Measurements from ENCODE around the gene ZNF14. TPM values are rescaled to one million over a fixed set of nuclear protein-coding genes. Genes with fewer than 3 reads are reported as not detected.
"Not testable (repeated sequence)": the region's sequence is repeated elsewhere in the genome, so short reads cannot be mapped to it uniquely, and the experiment has no call there.

ZNF14 gene
- polyA plus RNA-seq, 1 donor from 2014 or later, result 7.2 TPM

DNA sequence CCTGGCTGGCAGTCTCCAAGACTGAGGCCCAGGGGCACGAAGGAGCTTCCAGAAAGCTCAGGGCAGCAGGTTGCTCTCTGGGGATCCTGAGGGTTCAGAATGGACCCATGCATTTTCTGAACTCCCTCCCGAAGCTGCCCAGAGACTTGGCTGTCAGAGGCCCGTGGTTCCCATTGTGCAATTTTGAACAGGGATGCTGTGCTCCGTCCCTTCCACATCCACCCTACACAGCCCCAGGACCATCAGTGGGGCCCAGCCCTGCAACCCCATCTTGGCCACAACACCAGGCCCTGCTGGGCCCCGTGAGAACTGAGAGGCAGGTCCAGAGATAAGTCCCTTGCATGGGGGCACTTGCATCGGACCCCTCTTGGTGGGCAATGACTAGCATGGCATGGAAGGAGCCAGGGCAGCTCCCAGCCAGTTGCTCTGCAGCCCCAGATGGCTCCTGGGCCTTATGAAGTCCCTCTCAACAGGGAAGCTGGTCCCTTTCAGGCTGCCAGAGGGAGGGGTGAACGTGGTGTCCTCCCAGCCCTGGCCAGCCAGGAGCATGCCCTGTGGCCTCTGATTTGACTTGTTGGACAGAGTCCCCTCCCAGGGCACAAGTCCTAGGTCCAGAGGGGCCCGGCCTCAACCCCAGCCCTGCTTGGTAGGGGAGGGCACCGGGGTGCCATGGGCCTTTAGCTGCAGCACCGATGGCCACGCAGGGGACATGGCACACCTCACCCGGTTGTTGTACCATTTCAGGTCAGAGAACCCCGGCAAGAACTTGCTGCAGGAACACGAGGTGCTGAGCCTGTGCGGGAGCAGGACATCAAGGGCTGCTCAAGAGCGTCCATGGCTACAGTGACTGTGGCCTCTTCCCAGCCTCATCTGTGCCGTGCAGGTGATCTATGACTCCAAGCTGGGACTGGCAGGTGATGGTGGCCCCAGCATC, 17.3 kb upstream of the ZNF14 start:
- Mint-ChIP-seq H3K27me3 (no peaks in the 10 kb centered on the region), H3K9me3 (no peaks in the 10 kb centered on the region), H3K36me3 (peaks cover 2% of the 10 kb centered on the region), H3K4me1 (no peaks in the 10 kb centered on the region), H3K4me3 (no peak overlapping the region), H3K27ac (no peak overlapping the region)

DNA sequence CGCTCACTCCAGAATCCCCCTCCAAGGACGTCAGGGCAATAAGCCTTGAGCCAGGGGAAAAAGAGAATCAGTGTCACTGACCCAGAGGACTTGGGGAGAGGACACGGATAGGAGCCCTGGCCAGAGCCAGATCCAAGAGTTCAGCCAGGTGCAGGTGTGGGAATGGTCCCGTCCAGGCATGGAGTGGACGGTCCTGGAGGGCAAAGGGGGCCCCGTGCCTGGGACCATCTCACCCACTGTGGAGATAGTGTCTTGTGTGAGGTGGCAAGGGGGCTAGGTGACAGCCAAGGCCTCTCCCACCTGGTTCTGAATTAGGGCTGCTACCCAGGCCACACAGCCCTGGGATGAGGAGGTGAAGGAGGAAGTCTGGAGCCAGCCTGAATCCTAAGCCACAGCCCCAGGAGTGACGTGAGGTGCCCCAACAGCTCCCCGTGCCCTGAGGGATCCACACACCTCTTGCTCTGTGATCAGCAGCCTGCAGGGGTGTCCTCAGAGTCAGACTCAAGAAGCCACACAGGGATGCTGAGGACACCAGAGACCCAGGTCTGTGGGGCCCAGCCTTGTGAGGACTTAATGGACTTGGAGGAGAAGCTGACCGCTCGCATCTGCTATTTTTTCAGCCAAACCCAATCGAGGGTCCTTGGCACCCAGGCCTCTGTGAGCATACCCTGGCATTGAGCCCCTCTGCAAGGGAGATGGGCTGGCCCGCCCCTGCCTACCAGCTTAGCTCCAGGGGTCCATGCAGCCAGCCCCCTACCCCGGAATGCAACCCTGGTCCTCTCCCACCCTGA, 16.4 kb upstream of the ZNF14 start:
- H3K36me3 Mint-ChIP-seq, result peaks cover 2% of the 10 kb centered on the region
- no peaks in the 10 kb centered on the region for H3K9me3 Mint-ChIP-seq
- no peaks in the 10 kb centered on the region for H3K4me1 Mint-ChIP-seq
- peak overlapping the region in 1 of 3 donors; percentile 94 for H3K27ac Mint-ChIP-seq
- peak overlapping the region in 1 of 4 donors; percentile 75 for H3K4me3 Mint-ChIP-seq
- H3K27me3 Mint-ChIP-seq, result peaks cover 2% of the 10 kb centered on the region

DNA sequence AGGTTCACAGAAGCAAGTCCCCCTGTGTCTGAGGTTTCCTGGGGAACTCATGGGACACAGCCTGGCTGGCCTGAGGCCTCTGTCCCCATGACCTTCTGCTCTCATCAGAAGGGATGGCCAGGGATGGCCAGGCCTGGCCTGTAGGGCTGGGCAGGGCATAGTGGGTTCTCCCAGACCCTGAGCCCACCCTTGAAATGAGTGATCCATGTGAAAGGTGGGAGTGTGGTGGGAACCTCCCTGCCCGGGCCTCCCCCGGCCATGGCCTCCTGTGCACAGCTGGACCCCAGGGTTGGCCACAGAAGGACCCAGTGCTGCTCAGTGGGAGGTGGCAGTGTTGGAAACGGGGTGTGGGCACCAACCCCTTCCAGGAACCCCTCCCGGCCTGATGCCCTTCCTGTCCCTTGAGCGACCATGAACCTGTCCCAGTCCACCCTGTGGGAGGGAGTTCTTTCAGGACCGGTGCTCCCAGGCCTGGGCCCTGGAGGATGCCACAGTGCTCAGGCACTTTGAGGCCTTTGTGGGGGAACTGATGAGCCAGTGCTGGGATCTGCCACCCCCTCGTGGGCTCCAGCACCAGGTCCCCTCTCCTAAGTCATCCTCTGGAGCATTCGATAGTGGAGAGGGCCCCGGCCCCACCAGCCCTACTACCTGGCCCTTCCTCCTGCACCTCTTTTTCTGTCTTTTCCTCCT, 15.5 kb upstream of the ZNF14 start:
- no peaks in the 10 kb centered on the region for H3K9me3 Mint-ChIP-seq
- peak overlapping the region in 1 of 3 donors; percentile 94 for H3K27ac Mint-ChIP-seq
- H3K36me3 Mint-ChIP-seq, result peaks cover 2% of the 10 kb centered on the region
- H3K4me1 Mint-ChIP-seq, result no peaks in the 10 kb centered on the region
- no peak overlapping the region for H3K4me3 Mint-ChIP-seq
- H3K27me3 Mint-ChIP-seq, result peaks cover 2% of the 10 kb centered on the region

DNA sequence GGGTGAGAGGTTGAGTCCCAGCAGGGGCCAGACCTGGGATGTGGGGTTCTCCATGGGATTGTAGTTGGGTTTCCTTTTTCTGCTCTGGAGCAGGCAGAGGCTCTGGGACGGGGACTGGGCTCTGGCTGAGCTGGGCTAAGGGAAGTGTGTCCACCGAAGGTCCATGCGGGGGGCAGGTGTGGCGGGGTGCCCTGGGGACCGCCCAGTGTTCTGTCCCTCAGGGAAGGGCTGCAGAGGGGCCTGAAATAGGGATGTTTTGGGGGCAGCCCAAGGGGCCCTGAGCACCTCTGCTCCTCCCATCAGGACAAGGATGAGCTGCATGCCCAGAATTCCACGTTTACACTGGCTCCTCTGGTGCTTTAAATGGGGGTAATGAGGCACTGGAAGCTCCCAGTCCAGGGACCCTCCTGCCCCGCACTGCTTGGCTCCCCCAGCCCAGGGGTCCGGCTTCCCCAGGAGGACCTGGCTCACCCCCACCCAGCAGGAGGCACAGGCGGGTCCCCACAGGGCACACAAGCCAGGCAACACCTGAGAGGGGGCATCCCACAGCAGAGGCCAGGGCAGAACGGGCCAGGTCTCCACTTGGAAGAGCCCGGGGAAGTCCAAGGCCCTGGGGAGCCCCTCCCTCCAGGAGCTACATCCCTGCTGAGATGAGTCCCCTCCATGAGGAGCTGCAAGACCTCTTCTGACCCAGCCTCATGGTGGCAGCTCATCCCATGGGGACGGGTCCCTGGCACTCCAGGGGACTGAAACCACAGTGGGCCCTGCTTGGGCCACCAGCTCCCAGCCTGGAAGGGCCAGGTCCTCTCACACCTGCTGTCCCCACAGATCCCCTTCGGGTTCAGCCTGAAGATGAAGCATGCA, 14.7 kb upstream of the ZNF14 start:
- Mint-ChIP-seq H3K36me3 (peaks cover 2% of the 10 kb centered on the region), H3K27ac (no peak overlapping the region), H3K4me1 (no peaks in the 10 kb centered on the region), H3K9me3 (no peaks in the 10 kb centered on the region), H3K4me3 (no peak overlapping the region), H3K27me3 (peaks cover 2% of the 10 kb centered on the region)

DNA sequence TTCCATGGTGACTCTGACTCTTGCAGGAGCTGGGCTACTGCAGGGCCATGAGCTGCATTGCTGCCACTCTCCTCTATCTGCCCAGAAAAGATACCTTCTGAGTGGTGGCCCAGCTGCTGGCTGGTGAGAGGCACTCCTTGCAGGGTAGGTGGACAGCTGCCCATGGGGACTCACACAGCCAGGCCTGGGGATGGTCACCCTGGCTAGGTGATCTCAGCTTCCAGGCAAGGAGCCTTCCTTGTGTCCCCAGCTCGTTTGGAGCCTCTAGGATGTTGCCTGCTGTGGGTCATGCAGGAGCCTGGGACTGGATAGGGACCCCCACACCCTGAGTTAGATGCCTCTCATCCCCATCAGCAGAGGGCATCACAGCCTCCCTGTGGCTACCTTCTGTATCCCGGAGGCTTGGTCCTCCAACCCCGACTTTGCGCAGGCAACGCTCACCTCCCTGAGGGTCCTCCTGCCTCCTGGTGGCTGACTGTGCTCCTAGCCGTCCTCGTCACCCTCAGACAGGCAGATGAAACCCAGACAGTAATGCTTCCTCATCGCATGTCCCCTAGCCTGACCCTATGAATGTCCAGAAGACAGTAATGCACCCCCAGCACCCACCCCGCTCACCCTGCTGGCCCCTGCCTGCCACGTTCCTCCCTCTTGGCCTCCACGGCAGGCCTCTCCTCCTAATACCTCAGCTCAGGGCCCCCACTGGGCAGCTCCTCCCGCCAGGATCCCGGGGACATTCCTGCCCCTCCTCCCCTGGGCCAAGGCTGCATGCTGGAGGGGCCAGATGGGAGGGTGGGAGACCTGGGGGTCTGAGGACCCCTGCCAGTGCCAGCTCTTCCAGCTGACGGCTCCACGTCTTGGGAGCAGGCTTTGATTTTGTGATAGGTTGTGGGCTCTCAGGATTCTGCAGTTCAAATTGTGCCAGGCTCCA, 13.6 kb upstream of the ZNF14 start:
- Mint-ChIP-seq H3K27ac (no peak overlapping the region), H3K27me3 (peaks cover 2% of the 10 kb centered on the region), H3K4me1 (no peaks in the 10 kb centered on the region), H3K4me3 (no peak overlapping the region), H3K9me3 (no peaks in the 10 kb centered on the region), H3K36me3 (no peaks in the 10 kb centered on the region)

DNA sequence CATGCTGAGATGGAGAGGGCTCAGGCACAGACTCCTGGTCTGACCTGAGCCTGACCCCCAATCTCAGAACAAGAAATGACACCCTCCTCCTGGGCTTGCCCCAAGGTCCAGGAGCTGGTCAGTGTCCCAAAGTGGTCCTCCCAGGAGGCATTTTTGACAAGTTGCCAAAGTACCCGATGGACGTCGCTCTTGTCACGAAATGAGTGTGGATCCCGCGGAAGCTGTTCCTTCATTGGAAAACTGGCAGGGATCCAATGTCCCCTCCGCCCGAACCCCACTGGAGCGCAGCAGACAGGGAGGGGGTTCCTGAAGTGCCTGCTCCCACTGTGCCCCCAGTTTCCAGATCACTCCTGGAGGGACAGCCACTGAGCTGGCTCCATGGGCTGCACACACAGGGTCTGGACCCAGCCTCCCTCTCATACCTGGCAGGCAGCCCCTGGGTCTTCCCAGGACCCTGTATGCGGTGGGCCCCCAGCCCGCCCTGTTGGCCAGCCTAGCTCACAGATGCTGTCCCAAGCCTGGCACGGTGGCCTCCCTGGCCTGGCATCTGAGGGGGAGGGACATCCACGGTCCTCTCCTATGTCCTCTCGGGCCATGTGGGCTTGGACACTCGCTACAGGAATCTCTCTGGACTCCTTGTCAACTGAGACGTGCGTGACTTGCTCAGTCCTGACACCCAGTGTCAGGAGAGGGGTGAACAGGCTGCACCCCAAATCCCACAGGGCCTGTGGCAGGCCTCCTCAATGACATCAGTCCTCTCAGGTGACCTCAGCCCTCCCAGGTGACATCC, 12.8 kb upstream of the ZNF14 start:
- H3K9me3 Mint-ChIP-seq, result no peaks in the 10 kb centered on the region
- no peak overlapping the region for H3K27ac Mint-ChIP-seq
- H3K27me3 Mint-ChIP-seq, result peaks cover 2% of the 10 kb centered on the region
- H3K4me3 Mint-ChIP-seq, result no peak overlapping the region
- no peaks in the 10 kb centered on the region for H3K4me1 Mint-ChIP-seq
- no peaks in the 10 kb centered on the region for H3K36me3 Mint-ChIP-seq

DNA sequence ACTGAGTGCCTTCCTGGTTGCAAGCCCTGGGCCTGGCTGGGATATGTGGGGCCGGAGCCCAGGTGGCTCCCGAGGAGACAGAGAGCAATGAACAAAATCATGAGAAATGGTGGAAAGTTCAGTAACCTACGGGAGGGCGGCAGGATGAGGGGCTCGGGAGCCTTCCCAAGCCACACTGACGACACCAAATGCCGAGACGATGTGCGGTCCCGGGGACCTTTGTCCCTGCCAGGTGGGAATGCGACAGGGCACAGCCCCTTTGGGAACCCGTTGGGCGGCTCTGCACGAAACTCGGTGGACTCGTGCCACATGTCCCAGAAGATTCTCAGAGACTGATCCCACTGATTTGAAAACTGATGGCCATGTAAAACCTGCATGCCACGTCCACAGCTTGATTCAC, 11.7 kb upstream of the ZNF14 start:
- H3K4me1 Mint-ChIP-seq, result no peaks in the 10 kb centered on the region
- H3K27me3 Mint-ChIP-seq, result peaks cover 2% of the 10 kb centered on the region
- no peaks in the 10 kb centered on the region for H3K36me3 Mint-ChIP-seq
- no peaks in the 10 kb centered on the region for H3K9me3 Mint-ChIP-seq
- no peak overlapping the region for H3K4me3 Mint-ChIP-seq
- H3K27ac Mint-ChIP-seq, result no peak overlapping the region

DNA sequence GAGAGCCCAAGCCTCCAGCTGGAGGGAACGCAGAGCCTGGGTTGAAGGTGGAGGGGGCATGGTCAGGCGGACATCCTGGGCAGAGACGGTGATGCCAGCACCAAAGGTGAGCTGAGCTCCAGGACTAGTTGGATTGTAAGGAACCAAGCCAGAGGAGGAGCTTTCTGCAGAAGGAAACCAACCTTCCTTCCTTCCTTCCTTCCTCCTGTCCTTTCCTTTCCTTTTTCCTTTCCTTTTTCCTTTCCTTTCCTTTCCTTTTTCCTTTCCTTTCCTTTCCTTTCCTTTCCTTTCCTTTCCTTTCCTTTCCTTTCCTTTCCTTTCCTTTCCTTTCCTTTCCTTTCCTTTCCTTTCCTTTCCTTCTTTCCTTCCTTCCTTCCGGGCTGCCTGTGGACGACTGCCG, 11.0 kb upstream of the ZNF14 start:
- not testable (repeated sequence) for H3K4me1 Mint-ChIP-seq, H3K36me3 Mint-ChIP-seq, H3K4me3 Mint-ChIP-seq, H3K27me3 Mint-ChIP-seq, H3K27ac Mint-ChIP-seq, H3K9me3 Mint-ChIP-seq

DNA sequence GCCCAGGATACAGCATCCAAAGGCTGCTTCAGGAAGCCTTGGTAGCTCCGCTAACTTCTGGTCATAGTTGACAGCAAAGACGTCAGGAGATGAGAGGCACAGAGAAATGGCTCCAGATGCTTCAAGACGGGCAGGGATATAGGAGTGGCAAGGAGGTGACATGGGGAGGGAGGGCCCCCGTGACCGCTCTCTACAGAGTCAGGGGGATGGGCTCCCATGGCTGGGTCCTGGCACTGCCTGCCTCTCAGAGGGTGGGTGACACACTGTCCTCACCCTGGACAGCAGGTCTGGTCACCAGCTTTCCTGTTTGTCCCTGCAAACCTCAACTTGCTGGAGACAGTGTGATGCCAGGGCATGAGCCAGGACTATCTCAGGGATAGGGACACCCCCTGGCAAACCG, 10.3 kb upstream of the ZNF14 start:
- Mint-ChIP-seq H3K4me3 (no peak overlapping the region), H3K36me3 (no peaks in the 10 kb centered on the region), H3K4me1 (no peaks in the 10 kb centered on the region), H3K27me3 (peaks cover 2% of the 10 kb centered on the region), H3K9me3 (no peaks in the 10 kb centered on the region), H3K27ac (no peak overlapping the region)

DNA sequence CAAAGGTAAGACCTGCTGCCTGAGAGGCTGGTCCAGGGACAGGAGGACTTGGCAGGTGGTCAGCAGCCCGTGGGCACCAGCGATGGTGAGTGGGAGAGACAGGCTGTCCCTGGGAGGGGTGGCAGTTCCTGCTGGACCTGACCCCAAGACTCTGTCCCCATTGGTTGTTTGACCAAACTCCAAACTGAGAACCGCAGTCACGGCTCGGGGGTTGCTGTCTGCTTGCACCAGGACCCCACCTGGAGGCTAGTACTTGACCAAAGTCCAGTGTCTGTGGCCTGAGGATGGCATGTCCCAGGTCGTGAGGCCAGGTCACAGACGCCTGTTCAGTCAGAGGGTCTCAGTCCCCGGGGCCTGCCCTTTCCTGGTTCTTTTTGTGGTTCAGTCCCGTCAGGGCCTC, 9.9 kb upstream of the ZNF14 start:
- no peaks in the 10 kb centered on the region for H3K36me3 Mint-ChIP-seq
- H3K4me3 Mint-ChIP-seq, result no peak overlapping the region
- no peaks in the 10 kb centered on the region for H3K9me3 Mint-ChIP-seq
- H3K27ac Mint-ChIP-seq, result no peak overlapping the region
- H3K4me1 Mint-ChIP-seq, result no peaks in the 10 kb centered on the region
- peaks cover 2% of the 10 kb centered on the region for H3K27me3 Mint-ChIP-seq

DNA sequence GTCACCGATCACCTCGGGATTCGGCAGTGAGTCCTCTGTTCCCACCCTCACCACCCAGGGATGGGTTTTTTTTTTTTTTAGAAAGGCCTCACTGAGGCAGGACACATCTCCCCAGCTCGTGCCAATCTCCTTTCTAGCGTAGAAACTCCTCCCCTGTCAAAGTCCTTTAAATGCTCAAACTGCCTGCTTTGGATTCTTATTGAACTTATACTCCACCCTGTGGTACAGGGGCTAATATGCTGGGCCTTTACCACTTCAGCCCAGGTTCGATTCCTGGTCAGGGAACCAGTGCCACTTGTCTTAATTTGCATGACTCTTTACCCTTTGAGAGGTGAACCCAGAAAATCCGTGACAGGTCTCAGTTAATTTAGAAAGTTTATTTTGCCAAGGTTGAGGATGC, 8.3 kb upstream of the ZNF14 start:
- no peak overlapping the region for H3K27ac Mint-ChIP-seq
- no peak overlapping the region for H3K4me3 Mint-ChIP-seq
- H3K4me1 Mint-ChIP-seq, result no peaks in the 10 kb centered on the region
- no peaks in the 10 kb centered on the region for H3K9me3 Mint-ChIP-seq
- H3K36me3 Mint-ChIP-seq, result no peaks in the 10 kb centered on the region
- peaks cover 2% of the 10 kb centered on the region for H3K27me3 Mint-ChIP-seq

DNA sequence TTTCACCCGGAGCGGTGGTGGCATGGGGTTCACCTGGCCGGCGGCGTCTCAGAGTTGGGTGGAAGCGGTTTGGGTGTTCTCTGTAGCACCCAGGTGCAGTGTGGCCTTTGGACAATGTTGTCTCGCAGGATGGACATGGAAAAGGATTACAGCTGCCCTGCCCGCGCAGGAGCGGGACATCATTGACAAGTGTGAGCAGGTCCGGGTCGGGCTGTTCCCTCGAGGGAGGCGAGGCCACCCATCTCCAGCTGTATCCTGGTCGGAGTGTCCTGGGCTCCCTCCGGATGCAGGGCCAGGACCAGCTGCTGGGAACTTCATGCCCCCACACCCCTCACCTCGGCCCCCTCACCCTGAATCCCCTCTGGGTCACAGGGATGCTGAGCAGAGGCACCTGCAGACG, 7.8 kb upstream of the ZNF14 start:
- no peak overlapping the region for H3K27ac Mint-ChIP-seq
- H3K4me3 Mint-ChIP-seq, result no peak overlapping the region
- H3K36me3 Mint-ChIP-seq, result no peaks in the 10 kb centered on the region
- peaks cover 2% of the 10 kb centered on the region for H3K27me3 Mint-ChIP-seq
- no peaks in the 10 kb centered on the region for H3K9me3 Mint-ChIP-seq
- no peaks in the 10 kb centered on the region for H3K4me1 Mint-ChIP-seq

DNA sequence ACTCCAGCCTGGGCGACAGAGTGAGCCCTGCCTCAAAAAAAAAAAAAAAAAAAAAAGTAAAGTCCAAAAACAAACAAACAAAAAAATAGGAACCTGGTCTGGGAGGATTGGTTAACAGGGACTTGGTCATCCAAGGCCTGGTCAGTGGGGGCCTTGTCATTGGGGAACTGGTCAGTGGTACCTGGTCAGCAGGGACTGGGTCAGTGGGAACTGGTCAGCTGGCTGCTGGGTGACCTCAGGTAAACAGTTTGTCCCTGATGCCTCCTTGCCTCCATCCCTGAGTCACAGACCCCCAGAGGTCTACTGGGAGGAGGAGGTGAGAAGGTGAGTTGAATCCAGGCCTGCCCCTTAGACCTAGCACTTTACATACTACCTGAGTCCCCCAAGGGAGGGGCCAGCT, 5.7 kb upstream of the ZNF14 start:
- Mint-ChIP-seq H3K36me3 (no peaks in the 10 kb centered on the region), H3K4me3 (peak overlapping the region in 1 of 4 donors; percentile 38), H3K4me1 (peaks cover 0 to 1% (median 0%) of the 10 kb centered on the region in 3 donors), H3K27me3 (no peaks in the 10 kb centered on the region), H3K9me3 (no peaks in the 10 kb centered on the region), H3K27ac (no peak overlapping the region)

Measured in IgD-negative memory B cell (primary cell).